Measurements from ENCODE around the gene STK10. TPM values are rescaled to one million over a fixed set of nuclear protein-coding genes. Genes with fewer than 3 reads are reported as not detected.

The STK10 gene
- total RNA-seq, 3 donors from 2014 or later: 22.7 to 36.3 (median 29.9) TPM

DNA sequence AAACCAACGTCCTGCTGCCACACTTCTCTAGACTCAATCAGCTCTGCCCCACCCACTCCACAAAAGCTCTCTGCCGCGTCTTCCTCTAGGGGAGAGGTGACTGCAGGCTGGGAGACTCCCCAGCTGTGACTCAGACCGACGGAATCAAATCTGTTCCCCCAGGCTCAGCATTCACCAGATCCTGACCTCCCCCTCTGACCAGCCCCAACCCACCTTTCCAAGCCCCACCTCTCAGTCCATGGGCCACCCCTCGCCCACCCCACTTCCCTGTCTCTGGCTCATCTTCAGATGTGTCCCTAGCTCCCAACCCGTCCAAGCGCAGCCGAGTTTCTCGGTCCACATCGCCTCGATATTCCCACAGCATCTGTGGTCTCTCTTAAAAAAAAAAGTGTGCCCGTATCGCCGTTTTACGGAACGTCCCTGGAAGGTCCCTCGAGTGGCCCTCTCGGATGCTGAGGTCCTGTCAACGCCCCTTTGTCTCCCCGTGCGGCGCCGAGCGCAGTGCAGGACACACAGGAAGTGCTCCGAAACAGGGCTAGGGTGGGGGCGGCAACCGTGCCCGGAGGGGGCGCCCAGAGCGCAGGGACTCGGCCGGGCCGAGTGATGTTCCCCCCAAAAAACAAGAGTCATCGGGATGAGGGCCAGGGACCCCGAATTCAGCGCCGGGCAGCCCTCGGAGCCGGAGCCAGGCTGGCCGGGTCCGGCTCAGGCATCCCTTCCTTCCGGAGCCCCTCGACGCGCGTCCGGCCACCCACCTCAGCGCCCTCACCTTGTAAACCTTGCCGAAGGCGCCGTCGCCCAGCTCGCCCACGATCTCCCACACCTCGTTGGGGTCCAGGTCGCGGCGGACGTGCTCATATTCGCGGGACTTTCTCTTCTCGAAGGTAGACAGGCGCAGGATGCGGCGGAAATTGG is 649 bp downstream of the STK10 start:
- Histone ChIP-seq H3K9me3 (no peaks in the 10 kb centered on the region), H3K36me3 (ENCODE audit: low read depth) (no peaks in the 10 kb centered on the region), H3K4me3 (peak overlapping the region; percentile 77), H3K4me1 (ENCODE audit: low read depth) (peaks cover 6% of the 10 kb centered on the region)
- peak; percentile 66 for ATAC-seq
- intact Hi-C loops (cut with DNase I, micrococcal nuclease): loop anchor here (5.0 kb wide), 2 partner anchors 75 to 80 kb away; no protein-coding TSS in a partner anchor
- TF ChIP-seq, protein P1, sequence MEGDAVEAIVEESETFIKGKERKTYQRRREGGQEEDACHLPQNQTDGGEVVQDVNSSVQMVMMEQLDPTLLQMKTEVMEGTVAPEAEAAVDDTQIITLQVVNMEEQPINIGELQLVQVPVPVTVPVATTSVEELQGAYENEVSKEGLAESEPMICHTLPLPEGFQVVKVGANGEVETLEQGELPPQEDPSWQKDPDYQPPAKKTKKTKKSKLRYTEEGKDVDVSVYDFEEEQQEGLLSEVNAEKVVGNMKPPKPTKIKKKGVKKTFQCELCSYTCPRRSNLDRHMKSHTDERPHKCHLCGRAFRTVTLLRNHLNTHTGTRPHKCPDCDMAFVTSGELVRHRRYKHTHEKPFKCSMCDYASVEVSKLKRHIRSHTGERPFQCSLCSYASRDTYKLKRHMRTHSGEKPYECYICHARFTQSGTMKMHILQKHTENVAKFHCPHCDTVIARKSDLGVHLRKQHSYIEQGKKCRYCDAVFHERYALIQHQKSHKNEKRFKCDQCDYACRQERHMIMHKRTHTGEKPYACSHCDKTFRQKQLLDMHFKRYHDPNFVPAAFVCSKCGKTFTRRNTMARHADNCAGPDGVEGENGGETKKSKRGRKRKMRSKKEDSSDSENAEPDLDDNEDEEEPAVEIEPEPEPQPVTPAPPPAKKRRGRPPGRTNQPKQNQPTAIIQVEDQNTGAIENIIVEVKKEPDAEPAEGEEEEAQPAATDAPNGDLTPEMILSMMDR (IDR thresholded peaks at IDR 0.05): no peak
- peak; percentile 79 to 87 (median 79) for DNase-seq

DNA sequence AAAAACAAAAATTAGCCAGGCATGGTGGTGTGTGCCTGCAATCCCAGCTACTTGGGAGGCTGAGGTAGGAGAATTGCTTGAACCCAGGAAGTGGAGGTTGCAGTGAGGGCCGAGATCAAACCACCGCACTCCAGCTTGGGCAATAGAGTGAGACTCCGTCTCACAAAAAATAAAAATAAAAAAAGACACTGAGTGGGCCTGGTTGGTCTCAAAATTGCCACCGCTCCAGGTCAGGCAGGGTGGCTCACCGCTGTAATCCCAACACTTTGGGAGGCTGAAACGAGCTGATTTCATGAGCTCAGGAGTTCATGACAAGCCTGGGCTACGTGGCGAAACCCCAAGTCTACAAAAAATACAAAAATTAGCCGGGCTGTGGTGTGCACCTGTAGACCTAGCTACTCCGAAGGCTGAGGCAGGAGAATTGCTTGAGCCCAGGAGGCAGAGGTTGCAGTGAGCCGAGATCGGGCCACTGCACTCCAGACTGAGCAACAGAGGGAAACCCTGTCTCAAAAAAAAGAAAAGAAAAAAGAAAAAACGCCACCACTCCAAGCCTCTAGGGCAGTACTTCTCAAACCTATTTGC is 1.8 kb downstream of the STK10 start:
- intact Hi-C loops (cut with DNase I, micrococcal nuclease): loop anchor here (5.0 kb wide), 2 partner anchors 74 to 79 kb away; no protein-coding TSS in a partner anchor
- Histone ChIP-seq H3K36me3 (ENCODE audit: low read depth) (no peaks in the 10 kb centered on the region), H3K4me3 (no peak overlapping the region), H3K9me3 (no peaks in the 10 kb centered on the region), H3K4me1 (ENCODE audit: low read depth) (peaks cover 6% of the 10 kb centered on the region)
- TF ChIP-seq, protein P1 (IDR thresholded peaks at IDR 0.05): no peak
- ATAC-seq (no peak), DNase-seq (no peak)

DNA sequence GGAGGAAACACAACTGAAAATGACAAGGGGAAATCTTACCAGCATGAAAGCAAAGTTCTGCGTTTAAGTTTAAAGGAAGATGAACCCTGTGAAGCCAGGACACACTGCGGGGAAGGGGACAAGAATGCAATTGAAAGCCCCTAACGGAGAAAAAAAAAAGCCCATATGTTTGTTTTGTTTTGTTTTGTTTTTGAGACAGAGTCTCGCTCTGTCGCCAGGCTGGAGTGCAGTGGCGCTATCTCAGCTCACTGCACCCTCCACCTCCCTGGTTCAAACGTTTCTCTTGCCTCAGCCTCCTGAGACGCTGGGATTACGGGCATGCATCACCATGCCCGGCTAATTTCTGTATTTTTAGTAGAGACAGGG is 2.9 kb downstream of the STK10 start:
- intact Hi-C loops (cut with DNase I, micrococcal nuclease): loop anchor here (5.0 kb wide), 2 partner anchors 73 to 78 kb away; no protein-coding TSS in a partner anchor
- TF ChIP-seq, protein P1 (IDR thresholded peaks at IDR 0.05): no peak

DNA sequence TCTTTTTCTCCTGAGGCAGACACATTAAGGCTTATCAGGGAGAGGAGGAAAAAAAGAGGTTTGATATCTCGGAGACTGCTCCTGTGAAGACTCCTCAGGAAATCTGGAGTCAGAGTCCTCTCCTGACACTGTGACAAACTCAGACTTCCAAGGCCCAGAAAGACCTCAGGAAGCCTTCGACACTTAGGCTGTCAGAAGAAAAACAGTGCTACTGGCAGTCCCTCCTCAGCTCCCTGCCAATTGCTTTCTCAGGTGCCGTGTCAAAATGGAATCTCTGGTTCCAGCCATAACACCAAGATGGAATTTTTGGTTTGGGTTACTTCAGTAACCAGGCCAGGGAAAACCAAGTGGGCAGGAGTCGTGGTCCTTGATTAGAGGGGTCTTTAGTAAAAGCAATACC is 4.1 kb downstream of the STK10 start:
- no peak for ATAC-seq
- Histone ChIP-seq H3K9me3 (no peaks in the 10 kb centered on the region), H3K4me1 (ENCODE audit: low read depth) (peaks cover 6% of the 10 kb centered on the region), H3K36me3 (ENCODE audit: low read depth) (no peaks in the 10 kb centered on the region), H3K4me3 (no peak overlapping the region)
- intact Hi-C loops (cut with DNase I, micrococcal nuclease): no loop called here
- no peak for DNase-seq
- TF ChIP-seq, protein P1 (IDR thresholded peaks at IDR 0.05): no peak

More for the DNA sequence above, 2.9 kb downstream of the STK10 start:
- no peaks in the 10 kb centered on the region for H3K36me3 ChIP-seq (ENCODE audit: low read depth)
- ATAC-seq (no peak), DNase-seq (no peak)
- H3K9me3 ChIP-seq: no peaks in the 10 kb centered on the region
- H3K4me3 ChIP-seq: no peak overlapping the region
- peaks cover 6% of the 10 kb centered on the region for H3K4me1 ChIP-seq (ENCODE audit: low read depth)

DNA sequence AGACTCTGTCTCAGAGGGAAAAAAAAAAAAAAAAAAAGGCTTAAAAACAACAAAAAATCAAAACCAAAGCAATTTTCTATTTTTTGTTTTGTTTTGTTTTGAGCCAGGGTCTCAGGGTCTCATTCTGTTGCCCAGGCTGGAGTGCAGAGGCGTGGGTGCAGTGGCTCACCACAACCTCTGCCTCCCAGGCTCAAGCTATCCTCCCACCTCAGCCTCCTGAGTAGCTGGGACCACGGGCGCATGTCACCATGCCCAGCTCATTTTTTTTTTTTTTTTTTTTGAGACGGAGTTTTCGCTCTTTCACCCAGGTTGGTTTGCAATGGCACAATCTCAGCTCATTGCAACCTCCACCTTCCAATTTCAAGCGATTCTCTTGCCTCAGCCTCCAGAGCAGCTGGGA is 5.7 kb downstream of the STK10 start:
- TF ChIP-seq, protein P1 (IDR thresholded peaks at IDR 0.05): no peak
- intact Hi-C loops (cut with DNase I, micrococcal nuclease): no loop called here
- Histone ChIP-seq H3K4me1 (ENCODE audit: low read depth) (peaks cover 9% of the 10 kb centered on the region), H3K4me3 (no peak overlapping the region), H3K36me3 (ENCODE audit: low read depth) (no peaks in the 10 kb centered on the region), H3K9me3 (no peaks in the 10 kb centered on the region)
- DNase-seq: no peak
- ATAC-seq: no peak

Data from mucosa of descending colon (tissue), 3 donors.